Panc1 (cell line): Measurements from ENCODE around the gene GAST.

ENCODE experiments used
- CTCF ChIP-seq: fragments of 450-650 bp; IDR thresholded peaks from 2 replicates; pipeline ENCODE4 v1.5.1; 2017; ENCODE audit warnings: mild to moderate bottlenecking
- POLR2AphosphoS5 ChIP-seq: IDR thresholded peaks from 2 replicates; pipeline ENCODE4 v1.6.1; 2012; ENCODE audit warnings: mild to moderate bottlenecking, low read depth, low read length, moderate library complexity
- REST ChIP-seq, 2 experiments: IDR thresholded peaks; 2 replicates each; pipeline ENCODE4 v1.6.1; 2011 to 2012; ENCODE audit warnings: low read depth in 2 of 2, control low read depth in 1 of 2, low read length in 1 of 2, mild to moderate bottlenecking in 1 of 2, moderate library complexity in 1 of 2; ENCODE audit not compliant: insufficient read depth in 1 of 2
- SIN3A ChIP-seq: IDR thresholded peaks from 2 replicates; pipeline ENCODE4 v1.6.1; 2012; ENCODE audit warnings: low read depth, mild to moderate bottlenecking, low read length, moderate library complexity, borderline replicate concordance; ENCODE audit not compliant: insufficient read depth

DNA sequence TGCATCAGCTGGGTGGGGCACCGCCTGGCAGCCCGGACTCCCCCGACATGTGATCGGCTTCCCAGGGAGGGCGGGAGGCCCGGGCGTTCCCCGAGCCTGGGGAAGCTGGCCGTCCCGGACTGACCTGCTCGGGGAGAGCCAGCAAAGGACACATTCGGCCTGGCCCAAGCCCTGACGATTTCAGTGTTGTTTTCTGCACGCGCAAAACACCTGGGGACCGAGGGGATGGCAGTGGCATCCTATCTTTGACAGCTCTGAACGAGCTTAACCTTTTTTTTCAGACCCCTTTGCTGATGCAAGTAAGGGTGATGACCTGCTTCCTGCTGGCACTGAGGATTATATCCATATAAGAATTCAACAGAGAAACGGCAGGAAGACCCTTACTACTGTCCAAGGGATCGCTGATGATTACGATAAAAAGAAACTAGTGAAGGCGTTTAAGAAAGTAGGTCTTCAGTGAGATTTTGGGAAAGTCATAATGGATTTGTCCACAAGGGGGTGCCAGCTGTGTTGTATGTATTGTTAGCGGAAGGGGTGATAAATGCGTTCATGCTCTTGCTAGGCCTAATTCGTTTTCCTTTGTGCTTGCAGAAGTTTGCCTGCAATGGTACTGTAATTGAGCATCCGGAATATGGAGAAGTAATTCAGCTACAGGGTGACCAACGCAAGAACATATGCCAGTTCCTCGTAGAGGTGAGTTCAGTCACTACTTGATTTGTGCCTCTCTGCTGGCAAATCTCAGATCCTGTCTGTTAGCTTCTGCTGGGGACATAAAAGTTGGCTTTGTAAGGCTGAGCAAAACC is 22.4 kb upstream of the GAST start:
- TF ChIP-seq CTCF (peak; percentile 82), POLR2AphosphoS5 (no peak), SIN3A (peak; percentile 92; the same call in 1 of the 2 replicates), REST (IDR thresholded peaks at IDR 0.05; ENCODE audit: insufficient read depth in 1 of 2, low read depth in 2 of 2, low read length in 1 of 2) (no peak)
